Tongue (tissue), 2 donors: ENCODE results near the gene ZSWIM6. TPM values are rescaled to one million over a fixed set of nuclear protein-coding genes. Genes with fewer than 3 reads are reported as not detected.

Source experiments
- DNase-seq: peaks from one replicate; pipeline ENCODE4 v3.0.0-alpha.2; 2015
- total RNA-seq: library from RNA; depleted of rRNA; stranded (reverse); fragments of >200 nt; gene quantifications from one replicate; pipeline ENCODE4 v1.2.3, GENCODE V29; 2014

Gene ZSWIM6
- total RNA-seq, 1 donor from 2014 or later, result 14.5 TPM

DNA sequence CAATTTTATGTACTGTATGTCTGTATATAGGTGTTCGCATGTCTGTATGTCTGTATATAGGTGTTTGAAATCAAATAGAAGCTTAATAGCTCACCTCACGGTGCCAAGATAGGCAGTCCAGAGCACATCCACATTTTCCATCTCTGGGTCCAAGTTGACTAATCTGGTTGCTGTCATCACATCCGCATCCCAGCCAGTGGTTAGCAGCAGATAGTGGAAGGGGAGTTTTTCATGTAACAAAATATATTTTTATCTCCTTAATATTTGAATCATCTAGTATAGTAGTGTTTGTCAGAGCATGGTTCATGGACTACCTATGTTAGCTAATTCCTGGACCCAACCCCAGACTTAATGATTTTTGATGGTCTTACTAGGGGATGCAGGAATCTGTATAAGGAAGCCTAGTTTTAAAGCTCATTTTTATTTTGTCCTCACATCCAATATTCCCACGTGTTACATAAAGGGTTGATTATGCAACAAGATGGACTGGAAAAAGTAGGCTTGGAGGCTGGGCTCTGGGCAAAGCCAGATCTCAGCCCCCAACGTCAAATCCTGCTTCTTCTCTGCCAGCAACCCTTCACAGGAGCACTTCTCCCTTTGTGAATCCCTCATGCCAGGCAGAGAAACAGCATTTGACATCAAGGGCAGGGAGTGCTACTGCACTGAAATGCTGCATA is 219.7 kb downstream of the ZSWIM6 start:
- no peak for DNase-seq

- DNase-seq, result no peak
These were observed 227.1 kb downstream of the ZSWIM6 start for GRCh38 chr5:61559146-61559545.

DNA sequence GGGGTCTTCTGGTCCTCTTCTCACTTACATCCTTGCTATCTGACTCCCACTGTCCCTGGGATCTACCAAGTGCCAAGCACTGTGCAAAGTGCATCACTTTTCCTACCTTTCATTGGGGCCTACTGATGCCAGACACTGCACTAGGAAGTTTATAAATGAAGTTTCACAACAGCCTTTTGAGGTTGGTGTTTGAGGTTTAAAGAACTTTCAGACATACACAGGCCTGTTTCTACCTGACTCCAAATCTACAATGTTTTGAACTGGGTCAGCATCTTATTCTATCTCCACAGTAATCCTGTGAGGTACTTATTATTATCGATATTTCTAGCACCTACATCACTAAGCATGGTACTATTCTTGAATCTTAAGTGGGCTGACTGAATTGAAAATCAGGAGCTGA is 227.7 kb downstream of the ZSWIM6 start:
- DNase-seq, result no peak

DNA sequence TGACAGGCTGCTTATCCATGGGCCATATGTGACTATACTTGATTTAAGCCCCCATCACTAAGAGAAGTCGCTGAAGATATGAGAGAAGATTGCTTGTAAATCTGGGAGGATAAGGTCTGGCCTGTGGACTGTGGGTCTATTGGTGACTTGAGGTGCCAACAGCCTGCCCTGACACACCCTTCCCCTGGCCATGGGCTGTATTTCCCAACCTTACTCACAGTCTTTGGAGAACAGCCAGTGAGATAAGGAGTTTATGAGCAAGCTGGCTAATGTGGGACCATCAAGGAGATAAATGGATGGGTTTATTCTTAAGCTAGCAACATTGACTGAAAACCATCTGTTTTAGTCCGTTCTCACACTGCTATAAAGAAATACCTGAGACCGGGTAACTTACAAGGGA is 231.3 kb downstream of the ZSWIM6 start:
- DNase-seq, result no peak

DNA sequence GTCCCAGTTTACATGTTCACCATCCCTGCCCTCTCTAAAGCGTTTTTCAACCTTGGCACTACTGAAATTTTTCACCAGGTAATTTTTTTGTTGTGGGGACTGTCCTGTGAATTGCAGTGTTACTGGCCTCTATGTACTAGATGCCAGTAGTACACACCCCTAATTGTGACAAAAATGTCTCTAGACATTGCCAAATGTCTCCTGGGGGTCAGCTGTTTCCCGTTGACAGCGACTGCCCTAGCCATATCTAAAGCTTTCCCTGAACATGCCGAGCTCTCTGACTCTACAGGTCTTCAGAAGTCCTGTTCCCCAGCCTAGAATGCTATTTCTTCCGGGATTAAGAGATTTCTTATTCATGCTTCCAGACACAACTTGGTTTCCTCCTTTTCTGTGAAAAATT is 235.3 kb downstream of the ZSWIM6 start:
- DNase-seq, result no peak

DNA sequence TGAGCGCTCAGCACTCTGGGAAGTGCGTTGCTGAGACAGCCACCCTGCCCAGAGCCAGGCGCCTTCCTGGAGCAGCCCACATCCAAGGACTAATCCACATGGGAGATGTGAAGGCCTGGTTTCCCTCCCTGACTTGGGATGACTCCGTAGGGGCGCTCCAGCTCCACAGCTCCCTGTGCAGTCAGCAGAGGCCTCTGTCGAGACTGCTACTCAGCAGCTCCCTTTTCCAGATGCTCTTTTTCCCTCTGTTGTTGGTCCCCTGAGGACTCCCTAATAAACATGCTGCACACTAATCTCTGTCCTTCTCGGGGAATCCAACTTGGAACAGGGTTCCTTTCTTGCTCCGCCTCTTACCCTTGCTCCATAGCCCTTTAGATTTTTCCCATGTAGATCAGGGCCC is 237.3 kb downstream of the ZSWIM6 start:
- DNase-seq, result no peak

DNA sequence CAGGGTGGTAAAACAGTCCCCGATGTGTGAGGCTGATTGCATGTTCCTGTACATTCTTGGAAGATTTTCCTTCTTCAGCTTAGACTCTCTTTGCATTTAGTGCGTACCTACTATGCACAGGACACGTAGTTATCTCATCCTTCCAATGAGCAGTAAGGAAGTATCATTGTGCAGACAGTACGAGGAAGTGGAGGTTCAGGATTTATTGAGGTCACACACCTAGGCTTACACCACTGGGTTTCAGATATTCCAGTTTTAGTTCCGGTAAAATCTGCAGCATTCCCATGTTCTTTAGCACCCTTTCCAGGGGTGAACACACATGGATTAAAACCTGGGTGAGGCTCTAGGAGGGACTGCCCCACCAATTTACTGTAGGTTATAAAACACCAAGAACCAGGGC is 238.7 kb downstream of the ZSWIM6 start:
- no peak for DNase-seq

GRCh38 chr5:61572959-61573358 is 240.9 kb downstream of the ZSWIM6 start:
- no peak for DNase-seq

DNA sequence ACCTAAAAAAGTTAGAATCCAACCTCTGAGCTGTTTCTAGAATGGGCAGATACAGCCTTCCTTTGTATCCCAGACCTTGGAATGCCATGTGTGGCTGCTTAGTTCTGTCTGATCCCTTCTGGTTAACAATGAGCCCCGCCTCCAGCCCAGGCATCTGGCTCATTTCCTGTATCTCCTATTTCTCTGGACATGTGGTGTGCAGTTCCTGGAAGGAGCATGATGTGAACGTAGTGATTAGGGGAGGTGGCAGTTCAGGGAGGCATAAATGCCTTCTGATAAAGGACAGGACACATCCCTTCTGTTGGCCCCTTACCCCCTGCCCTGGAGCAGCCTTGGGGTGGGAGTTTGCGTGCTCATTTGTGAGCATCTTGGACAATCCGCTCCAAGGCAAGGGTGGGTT is 243.0 kb downstream of the ZSWIM6 start:
- peak; percentile 61 for DNase-seq

GRCh38 chr5:61575581-61575980 is 243.5 kb downstream of the ZSWIM6 start:
- DNase-seq, result no peak

- no peak for DNase-seq
These were observed 244.5 kb downstream of the ZSWIM6 start for GRCh38 chr5:61576556-61576955.

GRCh38 chr5:61578858-61579503 is 246.9 kb downstream of the ZSWIM6 start:
- DNase-seq, result no peak

DNA sequence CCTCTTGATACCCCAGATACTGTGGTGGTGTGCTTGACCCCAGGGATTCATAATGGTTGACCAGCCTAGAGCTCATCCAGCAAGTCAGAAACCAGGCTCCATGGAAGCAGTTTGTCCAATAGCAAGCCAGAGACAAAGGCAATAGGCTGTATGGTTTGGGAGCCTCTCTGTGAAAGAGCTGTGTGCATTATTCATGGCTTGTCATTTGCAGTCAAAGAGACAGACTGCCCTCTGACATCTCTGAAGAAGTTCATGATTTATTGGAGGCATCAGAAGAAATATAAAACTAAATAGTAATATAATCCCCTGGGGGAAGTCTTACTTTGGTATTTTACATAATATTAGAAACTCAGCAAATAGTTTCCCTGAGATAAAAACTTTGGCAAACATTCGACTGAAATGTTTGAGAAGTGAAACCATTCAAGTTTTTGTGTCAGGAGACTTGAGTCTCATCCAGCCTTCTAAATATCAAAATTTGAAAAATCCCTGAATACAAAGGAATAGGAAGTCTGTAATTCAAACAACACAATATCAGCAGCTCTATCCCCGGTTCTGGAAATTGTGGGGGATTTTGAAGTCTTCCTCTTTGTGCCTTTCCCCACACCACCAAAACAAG is 250.3 kb downstream of the ZSWIM6 start:
- DNase-seq, result no peak

DNA sequence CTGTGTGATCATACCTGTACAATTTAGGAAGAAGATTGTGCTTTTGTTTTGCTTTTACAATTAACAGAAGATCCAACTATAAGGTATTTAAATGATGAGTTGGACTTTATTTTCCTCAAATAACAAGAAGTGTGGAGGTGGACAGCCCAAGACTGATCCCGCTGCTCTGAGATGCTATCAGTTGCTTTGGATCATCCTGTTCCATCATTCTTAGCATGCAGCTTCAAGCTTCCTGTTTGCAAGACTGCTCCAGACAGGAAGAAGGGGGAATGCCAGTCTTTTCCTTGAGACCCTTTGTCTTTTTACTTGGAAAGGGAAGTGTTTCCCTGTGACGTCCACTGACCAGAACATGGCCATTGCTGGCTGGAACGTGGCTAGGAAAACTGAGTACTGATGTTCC is 250.8 kb downstream of the ZSWIM6 start:
- DNase-seq, result no peak

DNA sequence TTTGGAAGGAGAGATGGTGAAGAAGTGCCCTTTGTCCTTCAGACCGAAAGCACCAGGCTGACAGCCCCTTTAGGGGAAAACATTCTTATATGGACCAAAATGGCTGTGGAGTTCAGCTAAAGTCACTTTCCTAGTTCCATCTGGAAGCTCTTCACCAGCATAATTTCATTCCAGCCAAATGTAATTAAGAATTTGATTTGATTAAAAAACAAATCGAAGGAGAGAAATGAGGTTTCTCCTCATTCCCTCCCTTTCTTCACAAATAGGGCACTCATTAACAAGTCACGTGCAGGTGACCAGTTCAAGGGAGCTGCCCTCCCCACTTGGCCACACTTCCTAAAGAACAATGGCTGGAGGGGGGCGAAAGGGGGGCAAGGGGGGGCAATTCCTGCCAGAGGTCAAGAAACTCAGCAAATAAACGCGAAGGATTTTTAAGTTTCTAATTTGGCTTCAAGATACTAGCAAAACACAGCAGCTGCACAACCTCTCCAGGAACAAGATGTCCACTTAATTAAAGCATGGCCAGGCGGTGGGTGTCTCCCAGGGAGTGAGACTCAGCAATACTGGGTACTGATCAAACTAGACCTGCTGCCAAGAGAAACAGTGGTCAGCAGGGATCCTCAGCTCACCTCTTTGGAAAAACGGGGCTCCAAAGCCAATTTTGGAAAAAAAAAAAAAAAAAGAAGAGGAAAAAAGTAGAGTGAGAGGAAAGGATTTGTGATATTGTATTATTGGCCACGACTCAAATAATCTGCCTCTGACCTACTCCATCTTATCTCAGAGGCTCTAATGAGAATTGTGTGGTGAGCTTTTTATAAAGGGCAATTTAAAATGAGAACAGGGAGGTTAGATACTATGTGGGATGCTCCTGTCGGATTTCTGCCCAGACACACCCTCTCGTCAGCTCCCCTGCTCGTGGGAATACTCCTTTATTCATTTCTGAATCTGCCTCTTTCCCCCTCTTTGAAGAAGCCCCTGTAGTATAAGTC is 254.3 kb downstream of the ZSWIM6 start:
- peak; percentile 58 for DNase-seq

GRCh38 chr5:61587125-61587524 is 255.1 kb downstream of the ZSWIM6 start:
- no peak for DNase-seq

GRCh38 chr5:61588216-61588615 is 256.2 kb downstream of the ZSWIM6 start:
- no peak for DNase-seq

DNA sequence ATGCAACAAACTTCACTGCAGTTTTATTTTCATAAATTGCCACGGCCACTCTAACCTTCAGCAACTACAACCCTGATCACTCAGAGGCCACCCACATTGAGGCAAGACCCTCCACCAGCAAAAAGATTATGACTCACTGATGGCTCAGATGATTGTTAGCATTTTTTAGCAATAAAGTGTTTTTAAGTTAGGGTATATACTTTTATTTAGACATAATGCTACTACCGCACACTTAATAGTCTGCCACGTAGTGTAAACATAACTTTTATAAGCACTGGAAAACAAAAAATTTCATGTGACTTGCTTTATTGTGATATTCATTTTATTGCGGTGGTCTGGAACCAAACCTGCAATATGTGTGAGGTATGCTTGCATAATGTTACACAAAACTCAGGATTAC is 257.9 kb downstream of the ZSWIM6 start:
- no peak for DNase-seq

DNA sequence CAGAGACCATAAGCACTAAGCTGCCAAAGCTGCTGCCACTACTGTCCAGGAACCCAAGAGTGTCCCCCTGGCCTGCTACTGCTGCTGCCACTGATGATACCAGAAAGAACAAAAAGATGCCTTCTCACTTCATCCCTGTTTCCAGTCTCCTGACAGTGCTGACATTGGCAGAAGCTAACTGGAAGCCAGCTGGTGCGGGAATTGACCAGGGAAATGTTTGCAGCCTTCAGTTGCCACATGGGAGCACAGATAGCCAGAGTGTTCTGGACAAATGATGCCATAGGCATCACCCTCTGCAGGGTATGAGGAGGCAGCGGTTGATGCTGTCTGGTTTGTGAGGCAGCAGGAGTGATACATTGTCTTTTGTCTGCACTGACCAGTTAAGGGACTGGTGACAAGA is 258.4 kb downstream of the ZSWIM6 start:
- DNase-seq, result no peak

- DNase-seq, result no peak
These were observed 259.8 kb downstream of the ZSWIM6 start for GRCh38 chr5:61591859-61592258.

DNA sequence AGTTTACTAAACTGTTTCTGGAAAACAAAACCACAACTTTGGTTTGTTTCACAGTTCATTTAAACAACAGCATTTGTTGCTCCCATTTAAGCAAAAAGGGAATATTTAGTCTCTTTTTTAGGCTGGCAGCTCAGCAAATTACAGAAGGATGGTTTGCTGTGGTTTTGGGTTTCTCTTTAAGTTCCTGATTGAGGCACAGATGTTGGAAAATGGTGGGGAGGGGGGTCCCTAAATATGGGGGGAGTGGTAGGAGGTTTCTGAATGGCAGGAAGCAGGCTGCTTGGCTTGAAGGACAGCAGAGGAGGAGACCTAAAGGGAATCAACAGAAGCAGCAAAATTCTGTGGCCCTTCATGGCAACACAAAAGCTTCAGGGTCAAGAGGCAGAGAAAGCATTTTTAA is 263.4 kb downstream of the ZSWIM6 start:
- DNase-seq, result no peak
